SK-N-SH treated with all-trans-retinoic acid at 6 μM for 48 hours (cell line): ENCODE measurements around the gene DYNC2H1.

Experiments
- ATAC-seq: fragments of 200-7000 bp; cut with Tn5 transposase; 3 replicates; pipeline ENCODE4 v1.9.1; 2020; ENCODE audit warnings: mild to moderate bottlenecking, moderate library complexity
- ARNTL ChIP-seq: fragments of 450-650 bp; formaldehyde crosslinking; IDR thresholded peaks from 2 replicates; pipeline ENCODE4 v1.5.0; 2020; ENCODE audit warnings: low read depth, mild to moderate bottlenecking, moderate library complexity, borderline replicate concordance
- BACH2 ChIP-seq: fragments of 250-450 bp; sonication (Bioruptor Pico); IDR thresholded peaks from 2 replicates; pipeline ENCODE4 v1.9.0; 2021; ENCODE audit warnings: mild to moderate bottlenecking, borderline replicate concordance
- CSDC2 ChIP-seq: fragments of 250-450 bp; sonication (Bioruptor Pico); IDR thresholded peaks from 2 replicates; pipeline ENCODE4 v1.5.0; 2020; ENCODE audit warnings: mild to moderate bottlenecking, moderate library complexity
- CSRNP3 ChIP-seq: fragments of 250-450 bp; sonication (Bioruptor Pico); IDR thresholded peaks from 2 replicates; pipeline ENCODE4 v1.5.1; 2021; ENCODE audit warnings: mild to moderate bottlenecking, moderate library complexity
- ESRRG ChIP-seq: fragments of 250-450 bp; sonication (Bioruptor Pico); IDR thresholded peaks from 2 replicates; pipeline ENCODE4 v1.6.1; 2021; ENCODE audit warnings: mild to moderate bottlenecking
- GLIS3 ChIP-seq: fragments of 250-450 bp; sonication (Bioruptor Pico); IDR thresholded peaks from 2 replicates; pipeline ENCODE4 v1.5.0; 2020; ENCODE audit warnings: mild to moderate bottlenecking, moderate library complexity
- ISL1 ChIP-seq: fragments of 250-450 bp; sonication (Bioruptor Pico); IDR thresholded peaks from 2 replicates; pipeline ENCODE4 v2.1.2; 2022; ENCODE audit warnings: mild to moderate bottlenecking, moderate library complexity
- OSR1 ChIP-seq: fragments of 250-450 bp; sonication (Bioruptor Pico); IDR thresholded peaks from 2 replicates; pipeline ENCODE4 v1.8.0; 2022; ENCODE audit warnings: moderate library complexity, mild to moderate bottlenecking, inconsistent platforms
- POU6F1 ChIP-seq: fragments of 250-450 bp; sonication (Bioruptor Pico); IDR thresholded peaks from 2 replicates; pipeline ENCODE4 v1.8.0; 2021; ENCODE audit warnings: low read depth, mild to moderate bottlenecking, moderate library complexity, borderline replicate concordance
- PPARA ChIP-seq: fragments of 250-450 bp; sonication (Bioruptor Pico); IDR thresholded peaks from 2 replicates; pipeline ENCODE4 v1.5.0; 2020; ENCODE audit warnings: mild to moderate bottlenecking, borderline replicate concordance
- RARB ChIP-seq: fragments of 250-450 bp; sonication (Bioruptor Pico); IDR thresholded peaks from 2 replicates; pipeline ENCODE4 v1.8.0; 2021; ENCODE audit warnings: mild to moderate bottlenecking, moderate library complexity
- SNAI2 ChIP-seq: fragments of 250-450 bp; sonication (Bioruptor Pico); IDR thresholded peaks from 2 replicates; pipeline ENCODE4 v1.5.0; 2020; ENCODE audit warnings: mild to moderate bottlenecking, moderate library complexity
- TCF4 ChIP-seq: fragments of 250-450 bp; sonication (Bioruptor Pico); IDR thresholded peaks from 2 replicates; pipeline ENCODE4 v1.8.0; 2021; ENCODE audit warnings: mild to moderate bottlenecking, moderate library complexity, borderline replicate concordance
- TOX ChIP-seq: fragments of 250-450 bp; sonication (Bioruptor Pico); IDR thresholded peaks from 2 replicates; pipeline ENCODE4 v1.8.0; 2021; ENCODE audit warnings: mild to moderate bottlenecking, moderate library complexity, borderline replicate concordance
- ZC3H10 ChIP-seq: fragments of 250-450 bp; sonication (Bioruptor Pico); IDR thresholded peaks from 2 replicates; pipeline ENCODE4 v1.5.1; 2021; ENCODE audit warnings: mild to moderate bottlenecking, moderate library complexity
- ZFP3 ChIP-seq: fragments of 250-450 bp; sonication (Bioruptor Pico); IDR thresholded peaks from 2 replicates; pipeline ENCODE4 v1.5.0; 2020; ENCODE audit warnings: mild to moderate bottlenecking, moderate library complexity
- ZFP30 ChIP-seq: fragments of 450-650 bp; formaldehyde crosslinking; IDR thresholded peaks from 2 replicates; pipeline ENCODE4 v1.5.0; 2022; ENCODE audit warnings: mild to moderate bottlenecking, moderate library complexity
- ZNF565 ChIP-seq: fragments of 450-650 bp; formaldehyde crosslinking; conservative IDR thresholded peaks from 2 replicates; pipeline ENCODE4 v1.5.0; 2020; ENCODE audit warnings: low read depth, mild to moderate bottlenecking, moderate library complexity
- ZNF70 ChIP-seq: fragments of 450-650 bp; formaldehyde crosslinking; IDR thresholded peaks from 2 replicates; pipeline ENCODE4 v1.5.0; 2020; ENCODE audit warnings: mild to moderate bottlenecking, moderate library complexity
- TF ChIP-seq, protein P1 (sequence below): fragments of 250-450 bp; sonication (Bioruptor Pico); IDR thresholded peaks from 2 replicates; pipeline ENCODE4 v1.5.0; 2020; ENCODE audit warnings: mild to moderate bottlenecking, moderate library complexity
- TF ChIP-seq, protein P2 (sequence below): fragments of 250-450 bp; sonication (Bioruptor Pico); IDR thresholded peaks from 2 replicates; pipeline ENCODE4 v1.5.1; 2020; ENCODE audit warnings: low read depth, mild to moderate bottlenecking, moderate library complexity
- TF ChIP-seq, protein P3 (sequence below): fragments of 250-450 bp; sonication (Bioruptor Pico); IDR thresholded peaks from 2 replicates; pipeline ENCODE4 v1.8.0; 2020; ENCODE audit warnings: mild to moderate bottlenecking, moderate library complexity, borderline replicate concordance

The DYNC2H1 gene

GRCh38 chr11:103097279-103097678, 11.9 kb upstream of the DYNC2H1 start:
- no peak for TF ChIP-seq PPARA
- TF ChIP-seq ISL1 (CRISPR knock-in tag) = no peak
- no peak for TF ChIP-seq BACH2
- TF ChIP-seq ZNF70 (CRISPR knock-in tag) = no peak
- no peak for TF ChIP-seq ARNTL
- TF ChIP-seq ZNF565 = no peak
- no peak for ATAC-seq

- TF ChIP-seq BACH2 (no peak), ZNF70 (CRISPR knock-in tag) (peak; percentile 60; the same call in 1 of the 2 replicates), RARB (CRISPR knock-in tag) (no peak)
- TF ChIP-seq, protein P1, sequence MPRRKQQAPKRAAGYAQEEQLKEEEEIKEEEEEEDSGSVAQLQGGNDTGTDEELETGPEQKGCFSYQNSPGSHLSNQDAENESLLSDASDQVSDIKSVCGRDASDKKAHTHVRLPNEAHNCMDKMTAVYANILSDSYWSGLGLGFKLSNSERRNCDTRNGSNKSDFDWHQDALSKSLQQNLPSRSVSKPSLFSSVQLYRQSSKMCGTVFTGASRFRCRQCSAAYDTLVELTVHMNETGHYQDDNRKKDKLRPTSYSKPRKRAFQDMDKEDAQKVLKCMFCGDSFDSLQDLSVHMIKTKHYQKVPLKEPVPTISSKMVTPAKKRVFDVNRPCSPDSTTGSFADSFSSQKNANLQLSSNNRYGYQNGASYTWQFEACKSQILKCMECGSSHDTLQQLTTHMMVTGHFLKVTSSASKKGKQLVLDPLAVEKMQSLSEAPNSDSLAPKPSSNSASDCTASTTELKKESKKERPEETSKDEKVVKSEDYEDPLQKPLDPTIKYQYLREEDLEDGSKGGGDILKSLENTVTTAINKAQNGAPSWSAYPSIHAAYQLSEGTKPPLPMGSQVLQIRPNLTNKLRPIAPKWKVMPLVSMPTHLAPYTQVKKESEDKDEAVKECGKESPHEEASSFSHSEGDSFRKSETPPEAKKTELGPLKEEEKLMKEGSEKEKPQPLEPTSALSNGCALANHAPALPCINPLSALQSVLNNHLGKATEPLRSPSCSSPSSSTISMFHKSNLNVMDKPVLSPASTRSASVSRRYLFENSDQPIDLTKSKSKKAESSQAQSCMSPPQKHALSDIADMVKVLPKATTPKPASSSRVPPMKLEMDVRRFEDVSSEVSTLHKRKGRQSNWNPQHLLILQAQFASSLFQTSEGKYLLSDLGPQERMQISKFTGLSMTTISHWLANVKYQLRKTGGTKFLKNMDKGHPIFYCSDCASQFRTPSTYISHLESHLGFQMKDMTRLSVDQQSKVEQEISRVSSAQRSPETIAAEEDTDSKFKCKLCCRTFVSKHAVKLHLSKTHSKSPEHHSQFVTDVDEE = no peak
- ATAC-seq = peak; percentile 51
Measured at GRCh38 chr11:103109818-103110388, 677 bp downstream of the DYNC2H1 start.

- TF ChIP-seq CSRNP3 (CRISPR knock-in tag) (no peak), SNAI2 (CRISPR knock-in tag) (no peak), TOX (CRISPR knock-in tag) (no peak), ZNF565 (no peak), ESRRG (CRISPR knock-in tag) (no peak), ZC3H10 (no peak), ISL1 (CRISPR knock-in tag) (no peak), RARB (CRISPR knock-in tag) (no peak), BACH2 (no peak), TCF4 (CRISPR knock-in tag) (no peak), OSR1 (CRISPR knock-in tag) (no peak), GLIS3 (no peak), POU6F1 (no peak), CSDC2 (CRISPR knock-in tag) (no peak), ZFP3 (CRISPR knock-in tag) (no peak), ZFP30 (CRISPR knock-in tag) (no peak)
- TF ChIP-seq, protein P2, sequence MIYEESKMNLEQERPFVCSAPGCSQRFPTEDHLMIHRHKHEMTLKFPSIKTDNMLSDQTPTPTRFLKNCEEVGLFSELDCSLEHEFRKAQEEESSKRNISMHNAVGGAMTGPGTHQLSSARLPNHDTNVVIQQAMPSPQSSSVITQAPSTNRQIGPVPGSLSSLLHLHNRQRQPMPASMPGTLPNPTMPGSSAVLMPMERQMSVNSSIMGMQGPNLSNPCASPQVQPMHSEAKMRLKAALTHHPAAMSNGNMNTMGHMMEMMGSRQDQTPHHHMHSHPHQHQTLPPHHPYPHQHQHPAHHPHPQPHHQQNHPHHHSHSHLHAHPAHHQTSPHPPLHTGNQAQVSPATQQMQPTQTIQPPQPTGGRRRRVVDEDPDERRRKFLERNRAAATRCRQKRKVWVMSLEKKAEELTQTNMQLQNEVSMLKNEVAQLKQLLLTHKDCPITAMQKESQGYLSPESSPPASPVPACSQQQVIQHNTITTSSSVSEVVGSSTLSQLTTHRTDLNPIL = no peak
- TF ChIP-seq, protein P3, sequence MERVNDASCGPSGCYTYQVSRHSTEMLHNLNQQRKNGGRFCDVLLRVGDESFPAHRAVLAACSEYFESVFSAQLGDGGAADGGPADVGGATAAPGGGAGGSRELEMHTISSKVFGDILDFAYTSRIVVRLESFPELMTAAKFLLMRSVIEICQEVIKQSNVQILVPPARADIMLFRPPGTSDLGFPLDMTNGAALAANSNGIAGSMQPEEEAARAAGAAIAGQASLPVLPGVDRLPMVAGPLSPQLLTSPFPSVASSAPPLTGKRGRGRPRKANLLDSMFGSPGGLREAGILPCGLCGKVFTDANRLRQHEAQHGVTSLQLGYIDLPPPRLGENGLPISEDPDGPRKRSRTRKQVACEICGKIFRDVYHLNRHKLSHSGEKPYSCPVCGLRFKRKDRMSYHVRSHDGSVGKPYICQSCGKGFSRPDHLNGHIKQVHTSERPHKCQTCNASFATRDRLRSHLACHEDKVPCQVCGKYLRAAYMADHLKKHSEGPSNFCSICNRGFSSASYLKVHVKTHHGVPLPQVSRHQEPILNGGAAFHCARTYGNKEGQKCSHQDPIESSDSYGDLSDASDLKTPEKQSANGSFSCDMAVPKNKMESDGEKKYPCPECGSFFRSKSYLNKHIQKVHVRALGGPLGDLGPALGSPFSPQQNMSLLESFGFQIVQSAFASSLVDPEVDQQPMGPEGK (CRISPR knock-in tag) = no peak
- TF ChIP-seq, protein P1 = no peak
- ATAC-seq = peak; percentile 45
Measured at GRCh38 chr11:103110391-103110790, 1.2 kb downstream of the DYNC2H1 start.
